Progenitor cell of endocrine pancreas (in vitro differentiated cells): ENCODE data around the gene ZNF672. TPM values are rescaled to one million over a fixed set of nuclear protein-coding genes. Genes with fewer than 3 reads are reported as not detected.

Experiments
- DNase-seq: peaks from one replicate; pipeline ENCODE4 v3.0.0; 2021; ENCODE audit warnings: low spot score; ENCODE audit not compliant: unreplicated experiment
- H3K27ac Mint-ChIP-seq: 2 replicates; pipeline ENCODE4 v1.8.0; 2021; ENCODE audit warnings: mild to moderate bottlenecking, moderate library complexity, mixed read lengths
- H3K27me3 Mint-ChIP-seq: 2 replicates; pipeline ENCODE4 v1.8.0; 2021; ENCODE audit warnings: mixed read lengths
- H3K36me3 Mint-ChIP-seq: 2 replicates; pipeline ENCODE4 v1.8.0; 2022; ENCODE audit warnings: mixed read lengths; ENCODE audit not compliant: insufficient read depth
- H3K4me1 Mint-ChIP-seq: 2 replicates; pipeline ENCODE4 v1.8.0; 2021; ENCODE audit warnings: low read depth, mixed read lengths
- H3K4me3 Mint-ChIP-seq: 2 replicates; pipeline ENCODE4 v1.8.0; 2021; ENCODE audit warnings: low read depth, mild to moderate bottlenecking, moderate library complexity, mixed read lengths
- H3K9me3 Mint-ChIP-seq: 2 replicates; pipeline ENCODE4 v1.8.0; 2021; ENCODE audit warnings: low read depth, mixed read lengths
- total RNA-seq: library from RNA; stranded (reverse); gene quantifications from 2 replicates; pipeline ENCODE4 v1.2.1, GENCODE V29; 2021
- TF ChIP-seq, protein P1 (sequence below): fragments of 200-600 bp; sonication (generic); IDR thresholded peaks from one replicate; pipeline ENCODE4 v1.5.0; 2021; ENCODE audit warnings: antibody characterized with exemption, mild to moderate bottlenecking; ENCODE audit not compliant: unreplicated experiment

Gene ZNF672
- total RNA-seq, 1 donor from 2014 or later, result 37.2 TPM

DNA sequence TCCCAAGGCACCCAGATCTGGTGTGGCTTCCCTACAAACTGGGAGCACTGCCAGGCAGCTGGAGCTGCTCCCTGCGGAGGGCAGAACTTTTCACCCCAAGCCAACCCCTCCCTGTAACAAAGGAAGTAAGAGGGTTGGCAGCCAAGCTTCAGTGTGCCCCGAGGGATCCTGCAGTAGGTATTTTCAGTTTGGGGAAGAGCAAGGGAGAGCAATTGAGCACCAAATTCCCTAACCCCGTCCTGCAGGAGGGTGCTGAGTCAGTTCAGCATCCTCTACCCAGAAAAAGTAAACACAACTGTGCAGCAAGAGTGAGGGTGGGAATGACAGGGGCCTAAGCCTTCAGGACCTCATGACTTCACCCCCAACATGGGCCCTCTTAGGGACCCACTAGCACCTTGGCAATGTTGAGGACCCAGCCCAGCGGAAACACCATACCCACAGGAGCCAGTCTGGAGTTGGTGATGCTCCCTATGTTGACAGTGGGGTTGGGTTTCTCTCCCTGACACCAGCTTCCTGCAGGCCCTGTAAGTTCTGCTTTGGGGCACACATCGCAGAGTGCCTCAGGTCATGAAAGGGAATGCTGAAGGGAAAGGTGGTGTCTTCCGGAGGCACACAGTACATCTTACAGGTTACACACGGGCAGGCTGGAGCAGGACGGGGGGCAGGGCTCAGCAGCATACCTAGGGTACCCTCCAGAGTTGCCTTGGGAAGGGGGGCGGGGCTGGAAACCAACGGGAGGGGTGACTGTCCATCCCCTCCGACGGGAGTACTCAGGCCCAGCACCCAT lies 27.1 kb upstream of the ZNF672 start:
- DNase-seq, result no peak
- Mint-ChIP-seq H3K9me3 (no peaks in the 10 kb centered on the region), H3K4me1 (peaks cover 1% of the 10 kb centered on the region), H3K36me3 (peaks cover 19% of the 10 kb centered on the region), H3K27ac (peak overlapping the region; percentile 77), H3K4me3 (no peak overlapping the region), H3K27me3 (no peaks in the 10 kb centered on the region)
- TF ChIP-seq, protein P1, sequence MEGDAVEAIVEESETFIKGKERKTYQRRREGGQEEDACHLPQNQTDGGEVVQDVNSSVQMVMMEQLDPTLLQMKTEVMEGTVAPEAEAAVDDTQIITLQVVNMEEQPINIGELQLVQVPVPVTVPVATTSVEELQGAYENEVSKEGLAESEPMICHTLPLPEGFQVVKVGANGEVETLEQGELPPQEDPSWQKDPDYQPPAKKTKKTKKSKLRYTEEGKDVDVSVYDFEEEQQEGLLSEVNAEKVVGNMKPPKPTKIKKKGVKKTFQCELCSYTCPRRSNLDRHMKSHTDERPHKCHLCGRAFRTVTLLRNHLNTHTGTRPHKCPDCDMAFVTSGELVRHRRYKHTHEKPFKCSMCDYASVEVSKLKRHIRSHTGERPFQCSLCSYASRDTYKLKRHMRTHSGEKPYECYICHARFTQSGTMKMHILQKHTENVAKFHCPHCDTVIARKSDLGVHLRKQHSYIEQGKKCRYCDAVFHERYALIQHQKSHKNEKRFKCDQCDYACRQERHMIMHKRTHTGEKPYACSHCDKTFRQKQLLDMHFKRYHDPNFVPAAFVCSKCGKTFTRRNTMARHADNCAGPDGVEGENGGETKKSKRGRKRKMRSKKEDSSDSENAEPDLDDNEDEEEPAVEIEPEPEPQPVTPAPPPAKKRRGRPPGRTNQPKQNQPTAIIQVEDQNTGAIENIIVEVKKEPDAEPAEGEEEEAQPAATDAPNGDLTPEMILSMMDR, result no peak

- DNase-seq, result no peak
- H3K27me3 Mint-ChIP-seq, result no peaks in the 10 kb centered on the region
Measured at GRCh38 chr1:248811514-248812490, 26.2 kb upstream of the ZNF672 start.

DNA sequence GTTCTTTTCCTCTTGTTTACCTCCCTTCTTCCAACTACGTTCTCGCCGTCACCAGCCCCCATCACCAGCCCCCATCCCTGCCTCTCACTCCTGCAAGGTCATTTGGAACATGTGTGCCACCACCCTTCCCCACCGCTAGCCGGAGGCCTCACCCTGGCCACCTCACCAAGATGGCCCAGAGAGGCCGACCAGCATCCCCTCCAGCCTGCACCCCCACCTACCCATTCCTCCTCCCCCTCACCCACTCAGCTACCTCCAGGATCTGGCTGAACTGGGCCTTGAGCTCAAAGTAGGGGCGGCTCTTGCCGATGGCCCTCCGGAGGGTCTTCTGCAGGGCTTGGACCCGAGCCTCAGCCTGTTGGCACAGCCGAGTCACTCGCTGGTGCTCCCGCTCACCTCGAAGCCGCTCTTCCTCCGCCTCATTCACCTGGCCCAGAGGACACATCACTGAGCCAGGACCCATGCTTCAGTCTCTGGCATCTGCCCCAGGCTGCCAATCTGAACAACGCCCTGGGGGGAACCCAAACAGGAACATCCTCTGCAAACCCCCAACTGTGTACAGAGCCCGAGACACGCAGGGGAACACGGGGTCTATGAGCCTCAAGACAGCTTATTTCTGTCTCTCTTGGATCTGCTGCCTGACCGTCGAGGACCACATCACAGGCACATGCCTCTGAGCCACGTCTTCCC lies 25.1 kb upstream of the ZNF672 start:
- Mint-ChIP-seq H3K4me3 (no peak overlapping the region), H3K36me3 (peaks cover 20% of the 10 kb centered on the region), H3K4me1 (no peaks in the 10 kb centered on the region), H3K27ac (no peak overlapping the region), H3K27me3 (no peaks in the 10 kb centered on the region), H3K9me3 (no peaks in the 10 kb centered on the region)
- no peak for DNase-seq
- TF ChIP-seq, protein P1, result no peak

More at GRCh38 chr1:248811514-248812490, 26.2 kb upstream of the ZNF672 start:
- TF ChIP-seq, protein P1, result no peak
- peaks cover 20% of the 10 kb centered on the region for H3K36me3 Mint-ChIP-seq
- H3K4me3 Mint-ChIP-seq, result no peak overlapping the region
- H3K27ac Mint-ChIP-seq, result peak overlapping the region; percentile 77
- H3K4me1 Mint-ChIP-seq, result no peaks in the 10 kb centered on the region
- no peaks in the 10 kb centered on the region for H3K9me3 Mint-ChIP-seq

GRCh38 chr1:248813546-248813945 lies 24.5 kb upstream of the ZNF672 start:
- peaks cover 20% of the 10 kb centered on the region for H3K36me3 Mint-ChIP-seq
- H3K4me3 Mint-ChIP-seq, result no peak overlapping the region
- no peaks in the 10 kb centered on the region for H3K27me3 Mint-ChIP-seq
- no peak for DNase-seq
- H3K4me1 Mint-ChIP-seq, result no peaks in the 10 kb centered on the region
- TF ChIP-seq, protein P1, result no peak
- no peaks in the 10 kb centered on the region for H3K9me3 Mint-ChIP-seq
- no peak overlapping the region for H3K27ac Mint-ChIP-seq

- TF ChIP-seq, protein P1, result no peak
- Mint-ChIP-seq H3K36me3 (peaks cover 20% of the 10 kb centered on the region), H3K27me3 (no peaks in the 10 kb centered on the region), H3K9me3 (no peaks in the 10 kb centered on the region), H3K4me3 (no peak overlapping the region), H3K4me1 (no peaks in the 10 kb centered on the region), H3K27ac (no peak overlapping the region)
- DNase-seq, result no peak
Measured at GRCh38 chr1:248814351-248814750, 23.7 kb upstream of the ZNF672 start.
